ENCODE data around the gene SHF. TPM values are rescaled to one million over a fixed set of nuclear protein-coding genes. Genes with fewer than 3 reads are reported as not detected.
A peak's percentile ranks its signal among the peaks of the same experiment; 100 is the strongest.

SHF gene
- total and polyA plus RNA-seq, 2 of the 4 experiments (the other 2 are of a cell fraction) = 1.8 to 3.5 TPM

- Histone ChIP-seq H3K27ac (ENCODE audit: insufficient read depth, low read length) (no peak overlapping the region), H3K23ac (ENCODE audit: low read depth, low read length) (no peak overlapping the region), H3K4me1 (ENCODE audit: control insufficient read depth, insufficient read depth, low read length) (no peaks in the 10 kb centered on the region), H4K20me1 (ENCODE audit: insufficient read depth, low read length) (no peaks in the 10 kb centered on the region; the same call in 1 of the 2 replicates), H3K4me3 (ENCODE audit: insufficient read depth, low read depth, low read length) (no peak overlapping the region), H3K4me2 (ENCODE audit: low read depth, low read length) (no peak overlapping the region), H3K9me3 (ENCODE audit: control insufficient read depth, insufficient read depth, low read length) (no peaks in the 10 kb centered on the region), H4K91ac (ENCODE audit: insufficient read depth, low read depth, low read length) (no peak overlapping the region), H3K4ac (ENCODE audit: low read depth, low read length) (no peak overlapping the region), H3K18ac (ENCODE audit: low read depth, low read length) (no peak overlapping the region), H3K36me3 (ENCODE audit: control insufficient read depth, insufficient read depth, low read length) (peaks cover 8% of the 10 kb centered on the region), H3K27me3 (ENCODE audit: control insufficient read depth, insufficient read depth, low read length) (no peaks in the 10 kb centered on the region), H4K5ac (ENCODE audit: low read depth, low read length) (no peak overlapping the region), H2AK9ac (replicated peaks; ENCODE audit: low read depth, low read length, poor library complexity) (peak overlapping the region; percentile 32), H4K8ac (ENCODE audit: low read depth in 2 of 2, low read length in 2 of 2) (no peak overlapping the region), H3K9ac (ENCODE audit: low read depth, low read length) (no peak overlapping the region), H3K56ac (ENCODE audit: extremely low read depth, insufficient read depth, low read length) (no peak overlapping the region), H3K14ac (replicated peaks; ENCODE audit: low read depth, low read length) (no peak overlapping the region), H2BK15ac (ENCODE audit: low read depth, low read length) (no peak overlapping the region), H3K79me1 (ENCODE audit: low read depth in 1 of 2, low read length in 2 of 2) (no peaks in the 10 kb centered on the region), H3K9me1 (ENCODE audit: insufficient read depth, low read length) (peaks cover 6% of the 10 kb centered on the region), H2AFZ (replicated peaks; ENCODE audit: low read length, poor library complexity) (no peak overlapping the region), H2AK5ac (ENCODE audit: low read depth, low read length) (no peak overlapping the region), H2BK5ac (ENCODE audit: low read depth, low read length, poor library complexity, severe bottlenecking) (no peak overlapping the region), H2BK120ac (ENCODE audit: low read depth, low read length) (no peak overlapping the region), H2BK20ac (ENCODE audit: low read depth, low read length) (no peak overlapping the region)
- no TSS peak for BruUV-seq (replicated peaks)
- intact Hi-C loops (cut with micrococcal nuclease) (no loop called here), in situ Hi-C loops (cut with MboI; ENCODE audit: low sequenced_read_pairs) (no loop called here), dilution Hi-C loops (cut with HindIII; ENCODE audit: low sequenced_read_pairs, unreplicated experiment) (no loop called here)
- 93% methylated on average over 3 of the region's 12 CpGs; no CpG with 5 or more reads in 1 of the 2 experiments for WGBS, 2 experiments (ENCODE audit: extremely low coverage in 2 of 2, insufficient read length in 1 of 2)
- DNase-seq (no peak), ATAC-seq (ENCODE audit: low read depth) (no peak)
- TF ChIP-seq RAD21 (IDR thresholded peaks at IDR 0.05; ENCODE audit: low read length) = no peak
- TF ChIP-seq MAFK (IDR thresholded peaks at IDR 0.05; ENCODE audit: low read depth, low read length) = no peak
- no peak for TF ChIP-seq BHLHE40 (IDR thresholded peaks at IDR 0.05; ENCODE audit: low read depth, low read length)
- no peak for TF ChIP-seq RFX5 (IDR thresholded peaks at IDR 0.05; ENCODE audit: low read depth, low read length)
- TF ChIP-seq, protein P1, sequence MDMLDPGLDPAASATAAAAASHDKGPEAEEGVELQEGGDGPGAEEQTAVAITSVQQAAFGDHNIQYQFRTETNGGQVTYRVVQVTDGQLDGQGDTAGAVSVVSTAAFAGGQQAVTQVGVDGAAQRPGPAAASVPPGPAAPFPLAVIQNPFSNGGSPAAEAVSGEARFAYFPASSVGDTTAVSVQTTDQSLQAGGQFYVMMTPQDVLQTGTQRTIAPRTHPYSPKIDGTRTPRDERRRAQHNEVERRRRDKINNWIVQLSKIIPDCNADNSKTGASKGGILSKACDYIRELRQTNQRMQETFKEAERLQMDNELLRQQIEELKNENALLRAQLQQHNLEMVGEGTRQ (IDR thresholded peaks at IDR 0.05; ENCODE audit: low read depth, low read length) = no peak
- no peak for TF ChIP-seq CHD1 (IDR thresholded peaks at IDR 0.05; ENCODE audit: low read depth, low read length)
- no peak for TF ChIP-seq SMC3 (IDR thresholded peaks at IDR 0.05; ENCODE audit: low read depth, low read length)
- TF ChIP-seq NFE2L2 (IDR thresholded peaks at IDR 0.05; ENCODE audit: low read depth, low read length) = no peak
- POLR2A ChIA-PET (ENCODE audit: unreplicated experiment) = no interaction called here
- CTCF ChIA-PET = no interaction called here
Measured at GRCh38 chr15:45171912-45172311, 15.9 kb downstream of the SHF start.
